C4-2B (cell line): ENCODE measurements around the gene FBXO31.

Source experiments
- CTCF ChIP-seq: fragments of 450-650 bp; conservative IDR thresholded peaks from 2 replicates; pipeline ENCODE4 v1.5.1; 2017; ENCODE audit warnings: mild to moderate bottlenecking
- ZFX ChIP-seq: fragments of 450-650 bp; IDR thresholded peaks from 2 replicates; pipeline ENCODE4 v1.6.1; 2017

- TF ChIP-seq CTCF (no peak), ZFX (no peak)
Measured at GRCh38 chr16:87311387-87311786, 72.2 kb downstream of the FBXO31 start.
